Testis (tissue), 2 donors: Measurements from ENCODE around the gene CNIH3.

Source experiments
- CTCF ChIP-seq, 3 experiments: fragments of 450-650 bp in 2 of 3; fragments of 200-600 bp in 1 of 3; sonication (generic) in 1 of 3; IDR thresholded peaks; one replicate each; pipeline ENCODE4 v1.5.1; 2016 to 2019; ENCODE audit warnings: antibody characterized with exemption in 3 of 3, mild to moderate bottlenecking in 2 of 3, moderate library complexity in 1 of 3
- POLR2A ChIP-seq: fragments of 450-650 bp; IDR thresholded peaks from one replicate; pipeline ENCODE4 v1.6.1; 2017; ENCODE audit warnings: antibody characterized with exemption, mild to moderate bottlenecking, moderate library complexity

DNA sequence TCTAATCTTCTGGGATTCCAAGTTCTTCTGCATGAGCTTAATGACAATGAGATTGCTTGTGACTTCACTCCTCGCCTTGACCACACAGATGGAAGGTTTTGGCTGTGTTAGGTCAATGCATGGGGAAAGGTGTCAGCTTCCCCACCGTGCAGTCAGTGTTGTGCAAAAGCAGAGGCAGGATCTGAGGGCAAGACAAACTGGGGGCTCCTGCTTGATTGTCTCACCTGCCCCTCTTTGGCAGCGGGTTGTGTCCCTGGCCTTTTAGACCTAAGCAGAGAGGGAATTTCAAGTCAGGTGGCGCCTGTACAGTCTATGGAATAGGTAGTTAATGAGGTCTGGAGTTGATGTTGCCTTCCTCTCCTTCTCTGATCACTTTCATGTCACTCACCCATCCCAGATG lies 150.1 kb downstream of the CNIH3 start:
- no peak for TF ChIP-seq POLR2A
- no peak for TF ChIP-seq CTCF (IDR thresholded peaks at IDR 0.05)
